ENCODE data around the gene STK33.

STK33 gene

GRCh38 chr11:8375932-8376331 lies 218.1 kb downstream of the STK33 start:
- no peak for DNase-seq (ENCODE audit: low read depth in 2 of 2, low spot score in 1 of 2)

- DNase-seq (ENCODE audit: low read depth in 2 of 2, low spot score in 1 of 2): no peak
Measured at GRCh38 chr11:8375460-8375859, 218.6 kb downstream of the STK33 start.

GRCh38 chr11:8374716-8375115 lies 219.3 kb downstream of the STK33 start:
- DNase-seq (ENCODE audit: low read depth in 2 of 2, low spot score in 1 of 2): no peak

GRCh38 chr11:8373519-8374432 lies 220.3 kb downstream of the STK33 start:
- no peak for DNase-seq (ENCODE audit: low read depth in 2 of 2, low spot score in 1 of 2)

GRCh38 chr11:8372641-8373381 lies 221.2 kb downstream of the STK33 start:
- no peak for DNase-seq (ENCODE audit: low read depth in 2 of 2, low spot score in 1 of 2)

GRCh38 chr11:8371516-8371884 lies 222.5 kb downstream of the STK33 start:
- DNase-seq (ENCODE audit: low read depth in 2 of 2, low spot score in 1 of 2): no peak

- no peak for DNase-seq (ENCODE audit: low read depth in 2 of 2, low spot score in 1 of 2)
Measured at GRCh38 chr11:8370812-8371515, 223.1 kb downstream of the STK33 start.

- no peak for DNase-seq (ENCODE audit: low read depth in 2 of 2, low spot score in 1 of 2)
Measured at GRCh38 chr11:8369592-8370205, 224.3 kb downstream of the STK33 start.

- DNase-seq (ENCODE audit: low read depth in 2 of 2, low spot score in 1 of 2): no peak
Measured at GRCh38 chr11:8368772-8369171, 225.3 kb downstream of the STK33 start.

- DNase-seq (ENCODE audit: low read depth in 2 of 2, low spot score in 1 of 2): no peak
Measured at GRCh38 chr11:8368194-8368593, 225.8 kb downstream of the STK33 start.

- DNase-seq (ENCODE audit: low read depth in 2 of 2, low spot score in 1 of 2): no peak
Measured at GRCh38 chr11:8366316-8366715, 227.7 kb downstream of the STK33 start.

GRCh38 chr11:8365216-8365941 lies 228.6 kb downstream of the STK33 start:
- no peak for DNase-seq (ENCODE audit: low read depth in 2 of 2, low spot score in 1 of 2)

- no peak for DNase-seq (ENCODE audit: low read depth in 2 of 2, low spot score in 1 of 2)
Measured at GRCh38 chr11:8363921-8364320, 230.1 kb downstream of the STK33 start.

GRCh38 chr11:8362899-8363298 lies 231.1 kb downstream of the STK33 start:
- no peak for DNase-seq (ENCODE audit: low read depth in 2 of 2, low spot score in 1 of 2)

GRCh38 chr11:8362491-8362890 lies 231.5 kb downstream of the STK33 start:
- DNase-seq (ENCODE audit: low read depth in 2 of 2, low spot score in 1 of 2): no peak

- no peak for DNase-seq (ENCODE audit: low read depth in 2 of 2, low spot score in 1 of 2)
Measured at GRCh38 chr11:8361664-8362210, 232.3 kb downstream of the STK33 start.

GRCh38 chr11:8361206-8361605 lies 232.8 kb downstream of the STK33 start:
- DNase-seq (ENCODE audit: low read depth in 2 of 2, low spot score in 1 of 2): no peak

- DNase-seq (ENCODE audit: low read depth in 2 of 2, low spot score in 1 of 2): no peak
Measured at GRCh38 chr11:8360086-8360828, 233.8 kb downstream of the STK33 start.

- no peak for DNase-seq (ENCODE audit: low read depth in 2 of 2, low spot score in 1 of 2)
Measured at GRCh38 chr11:8359521-8359920, 234.5 kb downstream of the STK33 start.
